ENCODE measurements around the gene RASGEF1C.
A peak's percentile ranks its signal among the peaks of the same experiment; 100 is the strongest.

The RASGEF1C gene

DNA sequence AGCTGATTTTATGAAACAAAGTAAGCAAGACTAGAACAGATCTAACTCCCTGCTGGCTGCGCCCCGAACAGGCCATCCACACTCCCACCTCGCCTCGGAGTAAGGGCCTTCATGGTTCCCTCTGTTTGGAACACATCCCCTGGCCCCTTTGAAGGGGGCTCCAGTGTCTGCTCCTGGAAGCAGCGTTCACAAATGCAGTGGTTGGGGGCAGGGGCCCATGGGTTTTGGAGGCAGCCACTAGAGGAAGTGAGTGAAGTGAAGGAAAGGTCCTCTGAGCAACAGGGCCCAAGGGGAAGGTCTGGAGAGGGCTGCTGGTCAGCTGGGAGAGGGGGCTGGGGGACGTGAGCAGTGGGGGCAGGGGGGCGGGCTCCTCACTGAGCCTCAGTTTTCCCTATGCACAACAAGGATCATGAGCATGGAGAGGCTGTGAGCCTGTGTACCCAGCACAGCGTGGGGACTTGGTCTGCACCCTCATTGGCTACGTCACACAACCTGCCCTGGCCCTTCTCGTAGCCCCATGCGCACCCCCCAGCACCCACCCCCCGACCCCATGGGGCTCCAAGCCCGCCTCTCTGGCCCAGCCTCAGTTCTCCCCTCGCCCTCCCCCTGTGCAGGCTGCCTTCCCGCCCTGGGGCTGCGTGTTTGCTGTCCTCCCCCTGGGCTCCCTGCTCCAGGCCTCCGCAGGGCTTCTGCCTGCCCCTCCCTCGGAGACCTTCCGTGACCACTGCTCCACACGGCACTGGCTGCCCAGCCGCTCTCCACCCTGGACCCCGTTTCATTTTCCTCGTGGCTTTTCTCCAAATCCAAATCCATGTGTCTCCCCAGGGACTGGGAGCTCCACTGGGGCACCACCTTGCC, 39.5 kb downstream of the RASGEF1C start:
- in situ Hi-C loops (cut with HindIII; ENCODE audit: low pct_ligation_motif_present, low pct_unique_long_range_greater_than_20kb, low sequenced_read_pairs), result no loop called here
- no peak for DNase-seq

GRCh38 chr5:180168758-180169157, 40.3 kb downstream of the RASGEF1C start:
- no peak for DNase-seq
- in situ Hi-C loops (cut with HindIII; ENCODE audit: low pct_ligation_motif_present, low pct_unique_long_range_greater_than_20kb, low sequenced_read_pairs), result no loop called here

- DNase-seq, result no peak
- in situ Hi-C loops (cut with HindIII; ENCODE audit: low pct_ligation_motif_present, low pct_unique_long_range_greater_than_20kb, low sequenced_read_pairs), result no loop called here
These were observed 42.8 kb downstream of the RASGEF1C start for GRCh38 chr5:180166176-180166575.

DNA sequence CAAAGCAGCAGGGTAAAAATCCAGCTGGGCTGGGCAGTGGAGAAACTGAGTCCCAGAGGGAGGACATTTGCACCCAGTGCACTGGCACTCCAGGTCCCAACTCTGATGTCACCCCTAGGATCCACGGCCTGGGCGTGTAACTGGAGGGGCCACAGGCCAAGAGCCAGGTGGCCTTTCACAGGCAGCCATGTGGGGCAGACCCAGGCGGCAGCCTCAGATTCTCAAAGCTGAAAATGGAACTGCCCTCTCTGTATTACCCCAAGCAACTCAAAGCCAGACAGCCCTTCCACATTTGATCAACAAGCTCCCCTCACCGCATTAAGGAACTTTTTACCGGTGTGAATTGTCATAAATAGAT, 46.7 kb downstream of the RASGEF1C start:
- in situ Hi-C loops (cut with HindIII; ENCODE audit: low pct_ligation_motif_present, low pct_unique_long_range_greater_than_20kb, low sequenced_read_pairs), result no loop called here
- no peak for DNase-seq

GRCh38 chr5:180161420-180162303, 47.3 kb downstream of the RASGEF1C start:
- in situ Hi-C loops (cut with HindIII; ENCODE audit: low pct_ligation_motif_present, low pct_unique_long_range_greater_than_20kb, low sequenced_read_pairs), result no loop called here
- DNase-seq, result peak; percentile 8

DNA sequence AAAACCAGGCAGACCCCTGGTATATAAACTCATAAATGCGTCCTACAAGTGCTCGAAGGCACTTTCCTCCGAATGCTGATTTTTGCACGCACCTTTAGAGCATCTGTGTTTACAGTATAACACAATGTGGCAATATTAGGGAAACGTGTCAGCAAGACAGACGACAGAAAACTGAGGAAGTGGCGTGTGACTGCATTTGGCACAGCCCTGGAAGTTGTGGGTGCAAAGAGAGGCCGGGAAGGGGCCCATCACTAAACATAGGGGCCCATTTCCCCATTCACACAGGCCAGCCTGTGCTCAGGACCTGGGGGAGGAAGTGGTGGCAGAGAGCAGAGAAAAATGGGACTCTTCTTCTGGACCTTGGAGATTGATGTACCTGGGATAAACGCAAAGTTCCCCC, 48.2 kb downstream of the RASGEF1C start:
- in situ Hi-C loops (cut with HindIII; ENCODE audit: low pct_ligation_motif_present, low pct_unique_long_range_greater_than_20kb, low sequenced_read_pairs), result no loop called here
- no peak for DNase-seq

DNA sequence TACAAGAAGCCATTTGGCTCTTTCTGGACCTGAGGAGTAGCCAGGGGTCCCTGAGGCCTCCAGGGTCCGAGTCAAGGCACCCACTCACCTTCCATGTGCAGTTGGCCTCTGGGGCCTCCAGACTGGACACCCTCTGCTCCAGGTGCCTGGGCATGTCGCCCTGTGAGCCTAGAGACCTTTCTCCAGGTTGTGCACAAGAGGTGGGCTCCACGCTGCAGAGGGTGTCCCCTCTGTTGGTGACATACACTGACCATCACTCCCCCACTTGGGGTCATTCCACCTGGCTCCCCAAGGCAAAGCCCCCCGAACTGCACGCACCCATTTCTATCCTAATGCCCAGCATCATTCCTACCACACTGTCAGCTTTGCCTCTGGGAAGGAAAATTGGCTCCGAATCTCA, 48.8 kb downstream of the RASGEF1C start:
- in situ Hi-C loops (cut with HindIII; ENCODE audit: low pct_ligation_motif_present, low pct_unique_long_range_greater_than_20kb, low sequenced_read_pairs), result no loop called here
- no peak for DNase-seq

DNA sequence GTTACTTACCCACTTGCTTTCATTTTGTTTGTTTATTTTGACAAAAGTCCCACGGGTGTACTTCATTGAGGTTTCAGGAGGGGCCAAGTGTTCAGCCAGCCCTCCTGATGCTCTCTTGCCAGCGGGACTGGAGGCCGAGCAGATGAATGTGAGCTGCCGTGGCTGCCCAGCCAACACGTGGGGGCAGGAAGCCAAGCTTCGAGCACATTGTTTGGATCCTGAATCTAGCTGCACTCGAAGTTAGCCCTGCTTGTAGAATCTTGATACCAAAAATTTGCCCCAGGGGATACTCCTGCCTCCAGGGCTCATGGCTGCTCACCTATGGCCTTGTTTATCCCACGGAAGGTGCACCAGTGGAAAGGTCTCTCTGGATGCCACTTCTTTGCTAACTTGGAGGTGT, 49.3 kb downstream of the RASGEF1C start:
- in situ Hi-C loops (cut with HindIII; ENCODE audit: low pct_ligation_motif_present, low pct_unique_long_range_greater_than_20kb, low sequenced_read_pairs), result no loop called here
- DNase-seq, result no peak

GRCh38 chr5:180157866-180158265, 51.1 kb downstream of the RASGEF1C start:
- no peak for DNase-seq
- in situ Hi-C loops (cut with HindIII; ENCODE audit: low pct_ligation_motif_present, low pct_unique_long_range_greater_than_20kb, low sequenced_read_pairs), result no loop called here

DNA sequence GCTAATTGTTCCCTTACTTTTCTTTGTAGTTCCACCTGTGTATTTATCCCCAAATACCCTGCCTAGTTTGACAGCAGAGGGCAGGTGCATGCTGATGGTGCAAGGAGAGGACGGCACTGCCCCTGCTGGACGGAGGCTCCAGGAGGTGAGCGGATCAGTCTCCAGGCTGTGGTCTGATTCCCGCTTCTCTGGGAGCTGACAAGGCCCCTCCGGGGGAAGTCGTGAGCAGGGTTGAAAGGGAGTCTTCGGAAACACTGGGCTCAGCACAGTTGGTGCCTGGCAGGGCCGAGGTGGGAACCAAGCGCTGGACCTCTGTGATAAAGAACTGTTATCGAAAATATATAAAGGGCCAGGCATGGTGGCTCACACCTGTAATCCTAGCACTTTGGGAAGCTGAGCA, 52.9 kb downstream of the RASGEF1C start:
- no peak for DNase-seq
- in situ Hi-C loops (cut with HindIII; ENCODE audit: low pct_ligation_motif_present, low pct_unique_long_range_greater_than_20kb, low sequenced_read_pairs), result no loop called here

DNA sequence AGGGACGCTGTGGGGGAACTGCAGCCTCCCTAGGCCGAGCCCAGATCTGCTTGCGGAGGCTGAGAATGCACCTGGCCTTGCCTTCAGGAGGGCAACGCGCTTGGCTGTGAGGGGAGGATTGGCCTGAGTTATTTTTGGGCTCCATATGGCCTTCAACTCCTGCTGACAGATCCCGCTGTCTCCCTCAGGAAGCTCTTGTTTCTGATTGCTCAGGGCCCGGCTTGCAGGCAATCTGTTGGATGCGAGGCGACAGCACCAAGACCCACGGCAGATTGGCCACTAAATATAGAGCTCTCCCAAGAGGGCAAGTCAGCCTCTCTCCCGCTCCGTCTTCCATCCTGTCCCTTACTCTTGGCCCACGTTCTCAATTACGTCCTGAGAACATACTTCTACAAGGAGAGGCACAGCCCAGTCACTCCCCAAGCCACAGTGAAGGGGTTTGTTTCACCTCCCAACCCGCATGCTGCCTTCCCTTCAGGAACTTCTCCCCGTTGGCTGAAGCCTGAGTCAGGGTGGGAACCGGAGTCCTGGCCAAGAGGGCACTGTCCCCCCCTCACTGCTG, 53.6 kb downstream of the RASGEF1C start:
- in situ Hi-C loops (cut with HindIII; ENCODE audit: low pct_ligation_motif_present, low pct_unique_long_range_greater_than_20kb, low sequenced_read_pairs), result no loop called here
- no peak for DNase-seq

- in situ Hi-C loops (cut with HindIII; ENCODE audit: low pct_ligation_motif_present, low pct_unique_long_range_greater_than_20kb, low sequenced_read_pairs), result no loop called here
- no peak for DNase-seq
These were observed 54.1 kb downstream of the RASGEF1C start for GRCh38 chr5:180154821-180155364.

- in situ Hi-C loops (cut with HindIII; ENCODE audit: low pct_ligation_motif_present, low pct_unique_long_range_greater_than_20kb, low sequenced_read_pairs), result no loop called here
- no peak for DNase-seq
These were observed 55.0 kb downstream of the RASGEF1C start for GRCh38 chr5:180153991-180154390.

DNA sequence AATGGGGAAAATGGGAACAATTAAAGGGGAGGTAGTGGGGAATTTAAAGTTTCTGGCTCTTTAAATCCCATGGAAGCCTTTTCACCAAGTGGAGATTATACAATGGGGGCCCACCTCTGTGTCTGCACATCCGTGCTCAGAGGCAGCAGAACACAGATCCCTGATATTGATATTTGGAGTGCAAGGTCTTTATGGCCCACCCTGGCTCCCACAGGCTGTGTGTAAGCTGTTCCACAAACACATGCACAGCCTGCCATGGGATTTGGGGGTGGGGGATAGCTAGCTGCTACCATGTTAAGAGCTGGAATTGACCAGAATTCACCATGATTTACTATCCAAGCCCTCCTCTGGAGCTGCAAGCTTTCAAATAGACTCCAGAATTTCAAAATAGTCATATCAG, 55.9 kb downstream of the RASGEF1C start:
- in situ Hi-C loops (cut with HindIII; ENCODE audit: low pct_ligation_motif_present, low pct_unique_long_range_greater_than_20kb, low sequenced_read_pairs), result no loop called here

DNA sequence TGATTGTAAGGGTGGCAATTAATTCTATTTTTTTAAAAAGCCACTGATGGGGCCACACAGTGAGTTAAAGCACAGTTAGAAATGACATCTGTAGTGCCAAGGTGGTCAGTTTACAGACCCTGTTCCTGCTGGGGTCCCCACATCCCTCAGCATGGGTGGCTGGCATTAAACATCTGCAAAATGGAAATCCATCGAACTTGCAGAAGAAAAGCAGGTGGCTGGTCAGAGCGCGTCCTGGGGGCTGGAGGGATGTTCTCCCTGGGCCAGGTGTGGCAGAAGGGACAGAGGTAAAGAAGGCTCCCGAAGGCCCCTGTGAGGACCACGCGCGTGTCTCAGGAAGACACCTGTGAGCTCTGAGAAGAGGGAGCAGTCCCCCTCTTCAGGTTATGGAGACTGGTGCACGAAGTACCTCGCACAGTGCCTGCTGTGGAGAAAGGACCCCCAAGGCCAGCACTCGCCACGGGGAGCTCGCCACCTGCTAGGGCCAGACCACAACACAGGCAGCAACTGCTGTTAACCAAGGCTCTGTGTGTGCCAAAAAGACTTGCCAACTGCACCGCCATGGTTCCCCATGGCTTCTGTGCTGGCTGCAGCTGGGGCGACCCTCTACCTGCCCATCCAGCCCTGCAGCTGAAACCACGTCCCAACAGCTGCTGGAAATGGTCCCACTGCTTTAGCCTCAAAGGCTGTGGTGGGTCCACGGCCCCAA, 65.2 kb downstream of the RASGEF1C start:
- no peak for DNase-seq
- in situ Hi-C loops (cut with HindIII; ENCODE audit: low pct_ligation_motif_present, low pct_unique_long_range_greater_than_20kb, low sequenced_read_pairs), result no loop called here

More for the DNA sequence above, 55.9 kb downstream of the RASGEF1C start:
- DNase-seq, result no peak

DNA sequence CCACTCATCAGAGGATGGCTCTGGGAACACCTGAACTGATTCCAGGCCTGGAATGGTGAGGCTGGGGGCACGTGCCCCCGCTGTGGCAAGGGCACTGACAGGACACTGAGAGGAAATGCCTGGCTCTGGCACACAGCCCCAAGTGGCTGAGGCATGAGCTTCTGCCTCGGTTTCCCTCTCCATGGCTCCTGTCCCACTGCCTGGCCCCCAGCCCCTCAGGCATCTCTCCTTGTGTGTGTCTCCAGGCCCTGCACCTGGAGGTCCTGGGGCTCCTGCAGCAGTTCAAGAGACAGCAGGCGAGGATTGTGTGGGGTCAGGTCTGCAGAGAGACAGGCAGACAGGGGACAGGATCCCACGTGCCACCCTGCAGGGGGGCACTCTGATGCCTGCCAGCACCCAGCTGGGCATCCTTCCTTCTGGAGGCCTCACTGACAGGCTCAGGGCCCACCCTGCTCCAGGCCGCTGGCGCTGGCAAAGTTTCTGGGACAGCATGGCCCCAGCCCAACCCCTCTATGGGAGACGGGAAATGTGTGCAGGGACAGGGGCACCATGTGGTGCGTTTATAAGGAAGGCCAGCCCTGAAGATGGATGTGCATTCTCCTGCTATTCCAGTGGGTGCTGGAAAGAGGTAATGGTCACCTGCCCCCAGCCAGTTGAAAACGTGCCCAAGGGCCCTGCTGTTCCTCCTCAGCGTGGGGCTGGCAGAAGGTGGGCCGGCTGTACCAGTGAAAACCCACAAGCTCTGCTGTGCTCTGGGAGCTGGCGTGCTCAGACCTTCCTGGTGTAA, 66.0 kb downstream of the RASGEF1C start:
- in situ Hi-C loops (cut with HindIII; ENCODE audit: low pct_ligation_motif_present, low pct_unique_long_range_greater_than_20kb, low sequenced_read_pairs), result no loop called here
- no peak for DNase-seq

DNA sequence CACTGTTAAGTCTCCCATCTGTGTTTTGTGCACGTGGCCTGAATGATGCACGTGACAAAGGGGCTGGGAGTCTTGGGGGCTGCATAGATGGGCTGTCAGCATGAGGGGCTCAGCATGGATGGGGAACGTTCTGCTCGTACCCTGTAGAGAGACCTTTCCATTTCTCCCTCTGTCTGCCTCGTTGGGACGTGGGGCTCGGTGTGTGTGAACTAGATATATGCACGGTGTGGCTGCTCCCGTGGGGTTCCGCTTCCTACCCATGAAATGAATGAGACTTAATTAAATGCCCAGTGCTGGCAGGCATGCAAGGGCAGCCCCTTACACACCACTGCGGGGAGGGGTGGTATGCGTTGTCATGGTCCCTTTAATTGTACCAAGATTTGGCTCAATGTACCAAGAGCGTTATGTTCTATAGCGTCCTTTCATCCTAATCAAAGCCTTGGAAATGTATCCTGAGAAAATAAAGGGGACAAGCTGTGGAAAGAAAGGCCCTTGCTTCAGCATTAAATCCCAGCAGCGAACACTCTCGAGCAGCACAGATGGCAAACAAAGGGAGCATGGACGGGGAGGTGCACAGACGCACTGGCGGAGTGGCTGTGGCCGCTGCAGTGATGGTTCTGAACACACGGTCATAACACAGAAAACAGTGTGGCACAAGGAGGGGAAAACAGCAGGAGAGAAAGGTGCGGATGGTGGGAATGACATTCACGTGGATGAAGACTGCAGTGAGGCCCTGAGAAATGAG, 66.8 kb downstream of the RASGEF1C start:
- no peak for DNase-seq
- in situ Hi-C loops (cut with HindIII; ENCODE audit: low pct_ligation_motif_present, low pct_unique_long_range_greater_than_20kb, low sequenced_read_pairs), result no loop called here
